NOMO-1 treated with DMSO at 0.1 percent for 48 hours (cell line): ENCODE data around the gene UPK2.
A peak's percentile ranks its signal among the peaks of the same experiment; 100 is the strongest.
"Not testable (repeated sequence)": the region's sequence is repeated elsewhere in the genome, so short reads cannot be mapped to it uniquely, and the experiment has no call there.

Experiments
- DNase-seq: peaks from one replicate; lab custom pipeline; 2025; ENCODE audit not compliant: unreplicated experiment; lab: John Stamatoyannopoulos, UW

UPK2 gene

GRCh38 chr11:118938491-118939403 is 17.4 kb upstream of the UPK2 start:
- DNase-seq: no peak

- DNase-seq: no peak
Measured at GRCh38 chr11:118939404-118939915, 16.6 kb upstream of the UPK2 start.

GRCh38 chr11:118939953-118940598 is 16.0 kb upstream of the UPK2 start:
- peak; percentile 51 for DNase-seq

- DNase-seq: no peak
Measured at GRCh38 chr11:118947091-118947490, 9.0 kb upstream of the UPK2 start.

- DNase-seq: no peak
Measured at GRCh38 chr11:118948000-118948399, 8.1 kb upstream of the UPK2 start.

- no peak for DNase-seq
Measured at GRCh38 chr11:118953265-118953664, 2.8 kb upstream of the UPK2 start.

- not testable (repeated sequence) for DNase-seq
Measured at GRCh38 chr11:118953976-118954375, 2.1 kb upstream of the UPK2 start.

GRCh38 chr11:118956847-118957469 is 860 bp downstream of the UPK2 start:
- no peak for DNase-seq

GRCh38 chr11:118957549-118957948 is 1.5 kb downstream of the UPK2 start:
- no peak for DNase-seq

- no peak for DNase-seq
Measured at GRCh38 chr11:118957968-118958367, 1.9 kb downstream of the UPK2 start.

GRCh38 chr11:118958577-118958976 is 2.5 kb downstream of the UPK2 start:
- no peak for DNase-seq

GRCh38 chr11:118961189-118961588 is 5.1 kb downstream of the UPK2 start:
- no peak for DNase-seq

GRCh38 chr11:118961591-118961990 is 5.5 kb downstream of the UPK2 start:
- no peak for DNase-seq

- not testable (repeated sequence) for DNase-seq
Measured at GRCh38 chr11:118969508-118969907, 13.4 kb downstream of the UPK2 start.

- no peak for DNase-seq
Measured at GRCh38 chr11:118971646-118972045, 15.5 kb downstream of the UPK2 start, which contains the start of gene FOXR1. FOXR1 (plus strand) TSS chr11:118971761; CDS start chr11:118971932, 171 bp downstream.

GRCh38 chr11:118973985-118974384 is 17.9 kb downstream of the UPK2 start:
- DNase-seq: no peak

- no peak for DNase-seq
Measured at GRCh38 chr11:118975771-118976709, 19.9 kb downstream of the UPK2 start.

GRCh38 chr11:118979434-118979833 is 23.3 kb downstream of the UPK2 start:
- peak; percentile 70 for DNase-seq

GRCh38 chr11:118980191-118980881 is 24.2 kb downstream of the UPK2 start:
- peak; percentile 17 for DNase-seq

GRCh38 chr11:118984337-118984736 is 28.2 kb downstream of the UPK2 start:
- DNase-seq: not testable (repeated sequence)
